CD4-positive, alpha-beta T cell treated with Interleukin-10 for 1 hour (primary cell): ENCODE measurements around the gene MAJIN.

ENCODE experiments used
- DNase-seq: peaks from one replicate; pipeline ENCODE4 v3.0.0-alpha.2; 2020

The MAJIN gene

GRCh38 chr11:64888729-64889511, 83.0 kb downstream of the MAJIN start:
- DNase-seq: no peak

DNA sequence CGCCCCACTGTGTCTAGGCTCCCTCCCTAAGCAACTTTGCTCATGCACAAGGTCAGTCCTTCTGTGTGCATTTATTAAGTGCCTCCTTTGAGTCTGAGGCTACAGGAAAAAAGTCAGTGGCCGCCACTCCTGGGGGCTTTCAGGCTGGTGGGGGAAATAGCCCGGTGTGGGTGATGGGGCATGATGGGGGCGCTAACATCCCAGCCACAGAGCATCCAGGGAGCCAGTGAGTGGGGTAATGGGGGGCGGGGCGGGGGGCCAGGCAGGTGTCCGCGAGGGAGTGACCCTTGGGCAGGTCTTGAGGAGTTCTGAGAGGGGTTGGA, 83.5 kb downstream of the MAJIN start:
- DNase-seq: no peak
